Testis (tissue), 2 donors: Measurements from ENCODE around the gene CDH13.

Experiments
- CTCF ChIP-seq, 3 experiments: fragments of 450-650 bp in 2 of 3; fragments of 200-600 bp in 1 of 3; sonication (generic) in 1 of 3; IDR thresholded peaks; one replicate each; pipeline ENCODE4 v1.5.1; 2016 to 2019; ENCODE audit warnings: antibody characterized with exemption in 3 of 3, mild to moderate bottlenecking in 2 of 3, moderate library complexity in 1 of 3
- POLR2A ChIP-seq: fragments of 450-650 bp; IDR thresholded peaks from one replicate; pipeline ENCODE4 v1.6.1; 2017; ENCODE audit warnings: antibody characterized with exemption, mild to moderate bottlenecking, moderate library complexity

DNA sequence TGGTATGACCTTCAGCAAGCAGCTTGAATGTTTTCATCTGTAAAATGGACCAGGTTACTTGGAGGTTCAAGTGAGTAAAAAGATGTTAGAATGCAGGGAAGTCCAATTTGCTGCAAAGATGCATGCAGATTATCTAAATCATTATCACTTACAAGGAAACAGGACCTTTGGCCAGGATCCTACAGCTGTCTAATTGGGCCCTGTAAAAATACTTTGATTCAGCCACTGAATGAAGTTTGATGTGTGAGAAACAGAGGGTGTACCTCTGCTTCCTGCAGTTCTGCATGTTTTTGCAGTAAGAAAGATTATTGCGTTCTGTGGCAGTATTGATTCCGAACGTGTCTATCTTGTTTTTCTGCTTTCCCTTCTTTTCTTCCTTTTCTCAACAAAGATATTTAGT, 10.2 kb downstream of the CDH13 start:
- TF ChIP-seq CTCF (IDR thresholded peaks at IDR 0.05) (no peak), POLR2A (no peak)
